HG03103 (cell line): ENCODE data around the gene CCNDBP1.
"Not testable (repeated sequence)": the region's sequence is repeated elsewhere in the genome, so short reads cannot be mapped to it uniquely, and the experiment has no call there.

Experiments
- ATAC-seq: cut with Tn5 transposase; IDR thresholded peaks from one replicate; pipeline ENCODE4 v1.9.1; 2021; ENCODE audit warnings: low read depth; ENCODE audit not compliant: unreplicated experiment

CCNDBP1 gene, protein sequence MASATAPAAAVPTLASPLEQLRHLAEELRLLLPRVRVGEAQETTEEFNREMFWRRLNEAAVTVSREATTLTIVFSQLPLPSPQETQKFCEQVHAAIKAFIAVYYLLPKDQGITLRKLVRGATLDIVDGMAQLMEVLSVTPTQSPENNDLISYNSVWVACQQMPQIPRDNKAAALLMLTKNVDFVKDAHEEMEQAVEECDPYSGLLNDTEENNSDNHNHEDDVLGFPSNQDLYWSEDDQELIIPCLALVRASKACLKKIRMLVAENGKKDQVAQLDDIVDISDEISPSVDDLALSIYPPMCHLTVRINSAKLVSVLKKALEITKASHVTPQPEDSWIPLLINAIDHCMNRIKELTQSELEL

DNA sequence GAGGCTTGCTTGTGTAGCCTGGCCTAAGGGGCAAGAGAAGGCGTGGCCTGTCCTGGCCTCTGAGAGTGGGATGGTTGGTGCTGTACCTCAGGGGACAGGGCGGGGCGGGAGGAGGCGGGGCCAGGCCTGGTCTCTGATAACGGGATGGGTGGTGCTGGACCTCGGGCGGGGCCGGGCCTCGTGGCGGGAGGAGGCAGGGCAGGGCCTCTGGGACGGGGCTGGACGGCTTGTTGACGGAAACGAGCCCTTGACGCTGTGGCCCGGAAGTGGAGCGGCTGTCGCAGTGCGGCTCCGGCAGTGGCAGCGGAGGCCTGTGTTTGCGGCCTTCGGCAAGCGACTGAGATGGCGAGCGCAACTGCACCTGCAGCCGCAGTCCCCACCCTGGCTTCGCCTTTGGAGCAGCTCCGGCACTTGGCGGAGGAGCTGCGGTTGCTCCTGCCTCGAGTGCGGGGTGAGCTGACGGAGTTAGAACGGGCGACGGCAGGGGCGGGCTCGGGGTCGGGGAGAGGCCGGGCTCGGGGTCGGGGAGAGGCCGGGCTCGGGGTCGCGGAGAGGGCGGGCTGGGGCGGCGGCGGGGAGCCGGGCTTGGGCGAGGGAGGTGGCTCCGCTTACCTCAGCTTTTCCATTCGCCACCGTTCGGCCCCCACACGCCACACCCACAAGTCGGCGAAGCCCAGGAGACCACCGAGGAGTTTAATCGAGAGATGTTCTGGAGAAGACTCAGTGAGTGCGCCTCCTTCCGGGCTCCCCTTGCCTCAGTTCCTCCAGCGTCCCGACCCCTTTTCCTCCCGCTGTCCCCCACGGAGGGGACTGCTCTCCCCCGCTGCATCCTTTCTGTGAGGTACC lies at the start of gene CCNDBP1:
Gene CCNDBP1, plus strand, starts transcription at position 247 of the 846 bp plus-strand sequence. Its CDS starts 96 bp downstream, at position 343.
- ATAC-seq, result peak; percentile 91

DNA sequence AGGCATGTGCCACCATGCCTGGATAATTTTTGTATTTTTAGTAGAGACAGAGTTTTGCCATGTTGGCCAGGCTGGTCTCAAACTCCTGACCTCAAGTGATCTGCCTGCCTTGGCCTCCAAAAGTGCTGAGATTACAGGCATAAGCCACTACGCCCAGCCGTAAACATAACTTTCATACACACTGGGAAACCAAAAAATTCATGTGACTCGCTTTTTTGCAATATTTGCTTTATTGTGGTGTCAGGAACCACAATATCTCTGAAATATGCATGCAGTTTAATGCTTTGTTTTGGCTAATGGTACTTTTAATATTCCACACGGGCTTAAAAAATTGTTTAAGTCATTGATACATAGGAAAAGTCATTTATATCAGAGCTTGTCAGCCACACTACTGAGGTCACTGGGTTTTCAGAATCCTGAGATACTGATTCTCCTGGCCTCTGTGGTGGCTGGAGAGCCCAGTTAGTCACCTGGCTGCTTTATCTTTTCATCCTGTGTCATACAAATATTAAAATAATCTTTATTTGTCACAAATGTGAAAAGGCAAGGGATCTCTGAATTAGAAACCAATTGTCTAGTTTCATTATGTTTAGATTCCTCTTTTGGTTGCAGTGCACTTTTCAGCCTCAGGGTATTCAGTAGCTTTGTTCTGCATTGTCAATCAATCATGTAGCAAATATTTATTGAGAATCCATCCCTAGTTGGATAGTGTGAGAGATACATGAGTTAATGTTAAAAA lies 41.8 kb upstream of the CCNDBP1 start:
- ATAC-seq, result no peak

DNA sequence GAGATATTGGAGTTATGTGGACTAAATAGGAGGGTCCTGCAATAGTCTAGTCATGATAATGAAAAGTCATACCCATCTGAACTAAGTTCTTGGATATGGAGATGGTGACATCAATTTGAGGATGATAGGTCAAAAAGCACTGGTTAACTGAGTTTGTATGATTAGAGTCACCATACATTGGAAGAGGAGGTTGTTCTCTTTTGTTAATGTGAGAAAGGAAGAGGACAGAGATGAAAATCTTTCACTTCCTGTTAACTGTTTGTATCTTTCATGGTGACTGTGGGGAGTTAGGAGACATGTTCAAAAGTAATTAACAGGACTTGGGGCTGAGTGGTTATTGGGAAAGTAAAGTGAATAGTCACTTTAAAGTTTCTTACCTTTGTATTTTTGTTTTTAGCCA lies 40.7 kb upstream of the CCNDBP1 start:
- ATAC-seq, result no peak

DNA sequence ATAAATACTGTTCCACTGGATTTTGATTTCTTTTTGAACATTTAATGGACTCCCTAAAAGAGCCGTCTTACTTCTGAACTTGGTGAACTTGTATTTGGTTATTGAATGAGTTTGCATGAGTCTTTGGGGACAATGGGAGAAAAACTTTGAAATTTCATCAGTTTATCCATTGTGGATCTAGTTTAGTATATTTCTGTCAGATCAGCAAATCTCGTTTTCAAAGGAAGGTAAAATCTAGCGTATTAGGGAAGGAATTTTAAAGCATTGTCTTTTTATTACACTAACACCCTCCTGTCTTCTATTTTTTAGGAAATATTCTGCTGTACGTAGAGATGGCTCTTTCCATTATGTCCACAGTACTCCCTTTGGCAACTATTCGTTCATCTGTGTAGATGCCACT lies 39.0 kb upstream of the CCNDBP1 start:
- no peak for ATAC-seq

DNA sequence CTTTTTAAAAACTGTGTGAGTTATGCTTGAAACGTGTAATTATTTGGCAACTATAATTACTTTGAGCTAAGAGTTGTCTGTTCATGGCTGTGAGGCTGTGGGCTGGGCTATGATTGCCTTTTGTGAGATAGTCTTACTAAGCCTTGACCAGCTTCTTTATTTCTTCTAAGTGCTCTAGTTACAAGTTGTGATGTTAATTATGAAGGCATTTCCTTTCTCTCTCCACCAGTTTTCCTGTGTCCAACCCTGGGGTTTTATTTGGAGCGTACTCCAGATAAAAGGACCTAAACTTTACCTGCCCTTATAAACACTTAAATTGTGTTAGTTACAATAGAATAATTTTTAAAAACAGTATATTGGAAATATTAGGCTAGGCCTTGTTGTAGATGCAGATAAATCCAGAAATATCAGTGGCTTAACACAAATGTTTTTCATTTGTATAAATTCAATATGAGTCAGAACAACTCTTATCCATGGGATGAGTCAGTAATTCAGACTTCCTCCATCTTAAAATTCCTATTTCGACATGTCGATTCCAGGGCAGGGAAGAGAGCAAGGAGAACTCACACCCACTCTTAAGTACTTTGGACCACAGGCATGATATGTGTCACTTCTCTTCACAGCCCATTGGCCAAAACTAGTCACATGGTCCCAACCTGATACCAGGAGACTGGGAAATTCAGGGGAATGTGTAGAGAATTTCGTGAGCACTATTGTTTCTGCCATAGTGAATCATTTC lies 34.8 kb upstream of the CCNDBP1 start:
- no peak for ATAC-seq

DNA sequence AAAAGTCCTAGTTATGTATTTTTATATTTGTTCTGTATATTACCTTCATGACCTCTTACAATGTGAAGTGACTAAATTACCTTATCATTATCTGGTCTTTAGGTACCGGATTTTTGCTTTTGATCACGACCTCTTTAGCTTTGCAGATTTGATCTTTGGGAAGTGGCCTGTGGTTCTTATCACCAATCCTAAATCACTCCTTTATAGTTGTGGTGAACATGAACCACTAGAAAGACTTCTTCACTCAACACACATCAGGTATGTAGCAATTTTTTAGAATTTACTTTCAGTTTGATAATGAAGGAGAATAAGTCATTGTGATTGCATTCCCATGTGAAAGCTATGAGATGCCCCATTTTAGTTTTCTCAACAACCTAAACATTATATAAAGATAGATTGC lies 33.5 kb upstream of the CCNDBP1 start:
- no peak for ATAC-seq

DNA sequence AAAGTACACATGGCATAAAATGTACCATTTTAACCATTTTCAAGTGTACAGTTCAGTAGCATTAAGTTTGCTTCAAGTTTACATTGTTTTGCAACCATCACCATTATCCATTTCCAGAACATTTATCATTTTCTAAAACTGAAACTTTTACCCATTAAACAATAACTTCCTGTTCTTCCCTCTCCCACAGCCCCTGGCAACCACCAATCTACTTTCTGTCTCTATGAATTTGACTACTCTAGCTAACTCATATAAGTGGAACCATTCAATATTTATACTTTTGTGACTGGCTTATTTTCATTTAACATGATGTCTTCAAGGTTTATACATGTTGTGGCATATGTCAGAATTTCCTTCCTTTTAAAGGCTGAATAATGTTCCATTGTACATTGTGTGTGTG lies 31.9 kb upstream of the CCNDBP1 start:
- ATAC-seq, result no peak

DNA sequence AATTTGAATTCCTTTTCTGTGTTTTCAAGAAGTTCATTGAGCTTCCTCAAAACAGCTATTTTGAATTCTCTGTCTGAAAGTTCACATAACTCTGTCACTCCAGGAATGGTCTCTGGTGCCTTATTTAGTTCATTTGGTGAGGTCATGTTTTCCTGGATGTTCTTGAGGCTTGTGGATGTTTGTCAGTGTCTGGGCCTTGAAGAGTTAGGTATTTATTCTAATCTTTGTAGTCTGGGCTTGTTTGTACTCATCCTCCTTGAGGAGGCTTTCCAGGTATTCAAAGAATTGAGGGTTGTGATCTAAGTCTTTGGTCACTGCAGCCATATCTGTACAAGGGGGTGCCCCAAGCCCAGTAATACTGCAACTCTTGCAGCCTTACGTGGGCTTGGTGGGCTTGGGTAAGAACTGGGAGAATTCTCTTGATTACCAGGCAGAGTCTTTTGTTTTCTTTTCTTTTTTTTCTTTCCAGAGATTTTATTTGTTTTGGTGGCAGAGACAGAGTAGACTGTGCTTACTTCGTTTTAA lies 19.3 kb upstream of the CCNDBP1 start:
- ATAC-seq, result no peak

DNA sequence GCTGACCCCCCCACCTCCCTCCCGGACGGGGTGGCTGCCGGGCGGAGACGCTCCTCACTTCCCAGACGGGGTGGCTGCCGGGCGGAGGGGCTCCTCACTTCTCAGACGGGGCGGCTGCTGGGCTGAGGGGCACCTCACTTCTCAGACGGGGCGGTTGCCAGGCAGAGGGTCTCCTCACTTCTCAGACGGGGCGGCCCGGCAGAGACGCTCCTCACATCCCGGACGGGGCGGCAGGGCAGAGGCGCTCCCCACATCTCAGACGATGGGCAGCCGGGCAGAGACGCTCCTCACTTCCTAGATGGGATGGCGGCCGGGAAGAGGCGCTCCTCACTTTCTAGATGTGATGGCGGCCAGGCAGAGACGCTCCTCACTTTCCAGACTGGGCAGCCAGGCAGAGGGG lies 17.9 kb upstream of the CCNDBP1 start:
- ATAC-seq, result not testable (repeated sequence)

DNA sequence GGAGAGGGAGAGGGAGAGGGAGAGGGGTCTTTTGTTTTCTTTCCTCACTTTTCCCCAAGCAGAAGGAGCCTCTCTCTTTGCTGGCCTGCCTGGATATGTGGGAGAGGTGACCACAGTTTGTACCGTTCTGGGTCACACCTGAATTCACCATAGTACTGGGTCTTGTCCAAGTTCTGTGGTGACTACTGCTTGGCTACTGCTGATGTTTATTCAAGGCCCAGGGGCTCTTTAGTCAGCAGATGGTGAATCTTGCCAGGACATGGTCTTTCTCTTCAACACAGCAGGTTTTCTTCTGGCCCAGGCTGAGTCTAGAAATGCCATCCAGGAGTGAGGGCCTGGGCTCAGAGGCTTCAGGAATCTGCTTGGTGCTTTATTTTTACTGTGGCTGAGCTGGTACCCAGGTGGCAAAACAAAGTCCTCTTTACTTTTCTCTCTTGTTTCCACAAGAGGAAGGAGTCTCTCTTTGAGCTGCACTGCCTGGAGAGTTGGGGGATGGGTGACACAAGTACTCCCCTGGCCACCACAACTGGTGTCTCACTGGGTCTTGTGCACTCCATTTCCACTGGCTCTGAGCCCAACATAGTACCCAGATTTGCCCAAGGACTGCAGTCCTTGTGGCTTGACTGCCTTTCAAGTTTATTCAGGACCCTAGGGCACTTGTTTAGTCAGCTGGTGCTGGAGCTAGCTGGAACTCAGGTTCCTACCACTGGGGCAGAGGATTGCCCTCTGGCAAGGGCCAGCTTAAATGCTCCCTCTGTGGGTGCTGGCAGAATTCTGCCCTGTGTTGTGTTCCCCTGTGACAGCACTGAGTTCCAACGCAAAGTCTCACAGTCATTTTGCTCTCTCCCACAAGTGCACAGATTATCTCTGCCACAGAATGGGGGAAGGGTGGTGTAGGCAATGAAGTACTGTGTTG lies 16.8 kb upstream of the CCNDBP1 start:
- ATAC-seq, result no peak

DNA sequence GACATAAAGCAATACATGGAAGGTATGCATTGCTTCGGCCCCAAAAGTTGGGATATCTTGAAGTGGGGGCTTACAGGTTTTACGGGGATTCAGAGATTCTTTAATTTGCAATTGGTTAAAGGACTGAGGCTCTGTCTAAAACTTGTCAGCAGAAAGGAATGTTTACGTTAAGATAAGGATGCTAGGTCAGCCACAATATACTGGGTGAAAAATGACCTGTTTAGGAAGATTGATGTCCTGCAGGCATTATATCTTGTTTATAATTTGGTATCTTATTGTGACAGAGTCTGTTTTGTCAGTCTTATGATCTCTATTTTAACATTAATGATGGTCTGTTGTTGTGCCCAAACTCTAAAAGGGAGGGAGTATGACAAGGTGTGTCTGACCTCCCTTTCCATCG lies 15.3 kb upstream of the CCNDBP1 start:
- no peak for ATAC-seq

DNA sequence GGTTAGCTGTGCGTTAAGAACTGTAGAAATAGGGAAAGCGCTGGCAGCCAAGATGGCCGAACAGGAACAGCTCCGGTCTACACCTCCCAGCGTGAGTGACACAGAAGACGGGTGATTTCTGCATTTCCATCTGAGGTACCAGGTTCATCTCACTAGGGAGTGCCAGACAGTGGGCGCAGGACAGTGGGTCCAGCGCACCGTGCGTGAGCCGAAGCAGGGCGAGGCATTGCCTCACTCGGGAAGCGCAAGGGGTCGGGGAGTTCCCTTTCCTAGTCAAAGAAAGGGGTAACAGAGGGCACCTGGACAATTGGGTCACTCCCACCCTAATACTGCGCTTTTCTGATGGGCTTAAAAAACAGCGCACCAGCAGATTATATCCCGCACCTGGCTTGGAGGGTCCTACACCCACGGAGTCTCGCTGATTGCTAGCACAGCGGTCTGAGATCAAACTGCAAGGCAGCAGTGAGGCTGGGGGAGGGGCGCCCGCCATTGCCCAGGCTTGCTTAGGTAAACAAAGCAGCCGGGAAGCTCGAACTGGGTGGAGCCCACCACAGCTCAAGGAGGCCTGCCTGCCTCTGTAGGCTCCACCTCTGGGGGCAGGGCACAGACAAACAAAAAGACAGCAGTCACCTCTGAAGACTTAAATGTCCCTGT lies 9.4 kb upstream of the CCNDBP1 start:
- not testable (repeated sequence) for ATAC-seq

DNA sequence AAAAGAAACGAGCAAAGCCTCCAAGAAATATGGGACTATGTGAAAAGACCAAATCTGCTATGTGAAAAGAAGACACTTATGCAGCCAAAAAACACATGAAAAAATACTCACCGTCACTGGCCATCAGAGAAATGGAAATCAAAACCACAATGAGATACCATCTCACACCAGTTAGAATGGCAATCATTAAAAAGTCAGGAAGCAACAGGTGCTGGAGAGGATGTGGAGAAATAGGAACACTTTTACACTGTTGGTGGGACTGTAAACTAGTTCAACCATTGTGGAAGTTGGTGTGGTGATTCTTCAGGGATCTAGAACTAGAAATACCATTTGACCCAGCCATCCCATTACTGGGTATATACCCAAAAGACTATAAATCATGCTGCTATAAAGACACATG lies 8.1 kb upstream of the CCNDBP1 start:
- ATAC-seq, result not testable (repeated sequence)

DNA sequence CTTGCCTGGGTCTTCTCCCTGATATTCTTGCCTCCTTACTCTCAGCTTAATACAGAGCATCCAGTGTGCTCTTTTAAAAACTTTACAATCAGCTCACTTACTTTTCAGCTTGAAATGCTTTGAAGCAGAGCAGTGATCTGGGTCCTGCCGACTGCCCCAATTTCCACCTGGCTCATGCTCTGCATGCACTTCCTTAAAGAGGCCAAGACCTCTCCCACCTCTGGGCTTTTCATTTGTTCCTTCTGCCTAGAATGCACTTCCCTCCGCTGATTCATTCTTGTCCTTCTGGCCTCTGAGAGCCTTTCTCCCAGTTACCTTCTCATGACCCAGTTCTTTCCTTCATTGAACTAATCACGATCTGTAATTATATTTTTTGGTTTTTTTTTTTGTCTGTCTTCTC lies 1.9 kb upstream of the CCNDBP1 start:
- no peak for ATAC-seq

DNA sequence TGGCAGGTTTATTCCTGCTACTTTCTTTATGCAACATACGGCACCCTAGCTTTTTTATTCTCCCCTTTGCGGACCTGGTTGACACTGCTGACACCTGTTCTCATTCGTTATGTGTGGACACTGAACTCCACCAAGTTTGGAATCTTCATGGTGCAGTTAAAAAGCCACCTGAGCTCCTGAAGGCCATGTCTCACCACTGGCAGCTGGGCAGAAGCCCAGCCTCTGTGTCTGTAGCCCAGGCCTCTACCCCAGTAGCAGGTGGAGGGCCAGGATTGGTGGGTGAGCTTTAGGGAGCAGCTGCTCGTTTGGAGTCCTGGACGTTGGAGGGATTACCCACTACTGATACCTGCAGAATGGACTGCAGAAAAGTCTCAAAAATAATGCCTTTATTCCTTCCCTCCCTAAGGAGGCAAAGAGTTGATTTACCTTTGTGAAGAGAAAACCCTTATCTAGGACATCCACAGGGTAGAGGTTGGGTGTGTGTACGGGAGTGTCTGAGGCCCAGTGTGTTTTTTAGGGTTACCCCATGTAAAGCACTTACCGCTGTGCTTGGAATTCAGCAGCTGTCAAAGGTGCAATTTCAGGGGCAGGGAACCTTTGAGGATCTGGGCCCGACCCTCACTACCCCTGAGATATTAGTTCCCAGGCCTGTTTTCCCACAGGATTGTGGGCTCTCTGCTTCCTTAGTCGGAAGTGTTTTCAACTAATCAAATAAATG lies 637 bp upstream of the CCNDBP1 start:
- no peak for ATAC-seq

DNA sequence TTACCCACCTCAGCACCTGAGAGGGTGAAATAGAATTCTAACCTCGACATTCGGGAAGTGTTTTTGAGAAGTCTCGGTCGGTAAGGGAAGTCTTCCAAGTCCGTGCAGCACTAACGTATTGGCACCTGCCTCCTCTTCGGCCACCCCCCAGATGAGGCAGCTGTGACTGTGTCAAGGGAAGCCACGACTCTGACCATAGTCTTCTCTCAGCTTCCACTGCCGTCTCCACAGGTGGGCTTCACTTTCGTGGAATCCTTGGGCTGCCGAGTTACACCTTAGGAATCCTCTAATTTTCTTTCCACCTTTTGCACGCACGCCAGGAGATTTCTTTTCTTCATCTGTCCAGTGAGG lies 775 bp downstream of the CCNDBP1 start:
- peak; percentile 8 for ATAC-seq

DNA sequence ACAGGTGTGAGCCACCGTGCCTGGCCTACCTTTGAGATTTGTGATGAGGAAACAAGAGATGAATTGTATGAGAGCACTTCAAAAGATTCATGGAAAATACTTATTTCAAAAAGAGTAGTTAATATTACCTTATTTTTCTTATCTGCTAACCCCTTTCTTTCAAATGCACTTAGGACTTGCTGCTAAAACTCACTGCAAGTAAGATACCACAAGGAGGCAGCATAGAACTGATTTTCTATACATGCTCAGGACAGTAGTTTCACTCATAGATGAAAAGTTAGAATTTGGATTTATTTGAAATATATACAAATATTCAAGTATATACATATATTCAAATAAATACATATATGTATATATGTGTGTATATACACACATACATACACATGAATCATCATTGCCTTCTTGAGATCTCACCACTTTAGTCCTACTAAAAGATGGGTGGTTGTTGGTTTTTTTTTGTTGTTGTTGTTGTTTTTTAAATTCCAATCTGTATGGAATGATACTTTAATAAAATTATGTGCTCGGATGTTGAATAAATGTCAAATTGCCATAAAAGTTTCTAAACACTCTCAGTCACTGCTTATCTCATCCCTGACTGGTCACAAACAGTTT lies 2.4 kb downstream of the CCNDBP1 start:
- ATAC-seq, result no peak

DNA sequence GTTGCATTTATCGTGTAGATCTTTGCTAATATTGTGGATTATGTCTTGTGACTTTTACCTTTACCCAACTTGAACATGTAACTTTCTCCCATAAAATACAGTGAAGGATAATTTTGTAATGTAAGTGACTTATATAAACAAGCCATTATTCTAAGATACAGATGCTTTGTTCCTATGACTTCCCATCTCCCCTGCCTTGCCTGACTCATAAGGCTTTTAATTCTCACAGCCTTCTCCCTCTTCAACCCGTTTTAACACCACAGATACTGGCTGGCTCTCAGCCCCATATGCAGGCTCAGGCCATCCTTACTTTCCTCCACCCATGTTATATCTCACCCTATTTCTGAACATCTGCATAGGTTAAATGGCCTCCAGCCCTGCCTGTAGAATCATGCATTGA lies 4.1 kb downstream of the CCNDBP1 start:
- no peak for ATAC-seq
